IPS-18c (cell line): ENCODE data around the gene KCNK7.
A peak's percentile ranks its signal among the peaks of the same experiment; 100 is the strongest.

ENCODE experiments used
- H3K4me3 ChIP-seq: 2 replicates; pipeline ENCODE4 v1.7.0; 2013; ENCODE audit warnings: low read depth, mild to moderate bottlenecking, low read length, moderate library complexity; ENCODE audit not compliant: insufficient read depth
- H3K9me3 ChIP-seq: one replicate; pipeline ENCODE4 v1.6.1; 2013; ENCODE audit warnings: mild to moderate bottlenecking, low read length, moderate library complexity; ENCODE audit not compliant: control insufficient read depth, insufficient read depth

KCNK7 gene

DNA sequence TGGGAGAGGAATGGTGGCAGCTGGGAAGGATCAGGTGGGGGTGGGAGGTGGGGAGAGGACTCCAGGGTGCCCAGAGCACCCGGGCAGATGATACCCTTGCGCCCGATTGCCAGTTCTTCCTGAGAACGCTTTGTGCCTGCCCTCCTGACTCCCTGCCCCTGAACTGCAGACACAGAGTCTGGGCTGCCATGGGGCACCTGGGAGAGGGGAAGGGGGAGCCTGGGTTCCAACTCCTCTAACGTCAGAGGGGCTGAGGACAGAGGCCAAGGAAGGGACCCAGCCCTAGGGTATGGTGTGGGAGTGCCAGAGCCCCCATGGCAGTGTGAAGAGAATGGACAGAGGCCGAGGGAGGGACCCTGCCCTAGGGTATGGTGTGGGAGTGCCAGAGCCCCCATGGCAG lies 920 bp upstream of the KCNK7 start:
- H3K9me3 ChIP-seq, result peaks cover 2% of the 10 kb centered on the region
- no peak overlapping the region for H3K4me3 ChIP-seq

DNA sequence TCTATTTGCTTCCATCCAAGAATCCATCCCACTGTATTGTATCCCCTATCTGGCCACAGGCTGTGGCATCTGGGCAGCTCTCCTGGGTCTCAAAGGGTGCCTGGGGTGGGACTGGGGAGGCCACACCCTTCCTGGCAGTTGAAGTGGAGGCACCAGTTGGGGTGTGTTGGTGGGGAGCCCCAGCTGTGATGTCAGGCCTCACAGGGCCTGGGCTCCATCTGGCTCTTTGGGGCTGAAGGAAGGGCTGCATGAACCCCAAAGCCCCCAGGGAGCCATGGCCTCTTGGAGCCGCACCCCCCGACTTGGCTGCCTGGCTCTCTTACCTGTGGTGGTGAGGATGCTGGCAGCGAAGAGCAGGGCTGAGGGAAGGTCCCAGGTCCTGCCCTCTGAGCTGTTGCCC lies 469 bp downstream of the KCNK7 start:
- H3K9me3 ChIP-seq, result peaks cover 2% of the 10 kb centered on the region
- H3K4me3 ChIP-seq, result no peak overlapping the region

DNA sequence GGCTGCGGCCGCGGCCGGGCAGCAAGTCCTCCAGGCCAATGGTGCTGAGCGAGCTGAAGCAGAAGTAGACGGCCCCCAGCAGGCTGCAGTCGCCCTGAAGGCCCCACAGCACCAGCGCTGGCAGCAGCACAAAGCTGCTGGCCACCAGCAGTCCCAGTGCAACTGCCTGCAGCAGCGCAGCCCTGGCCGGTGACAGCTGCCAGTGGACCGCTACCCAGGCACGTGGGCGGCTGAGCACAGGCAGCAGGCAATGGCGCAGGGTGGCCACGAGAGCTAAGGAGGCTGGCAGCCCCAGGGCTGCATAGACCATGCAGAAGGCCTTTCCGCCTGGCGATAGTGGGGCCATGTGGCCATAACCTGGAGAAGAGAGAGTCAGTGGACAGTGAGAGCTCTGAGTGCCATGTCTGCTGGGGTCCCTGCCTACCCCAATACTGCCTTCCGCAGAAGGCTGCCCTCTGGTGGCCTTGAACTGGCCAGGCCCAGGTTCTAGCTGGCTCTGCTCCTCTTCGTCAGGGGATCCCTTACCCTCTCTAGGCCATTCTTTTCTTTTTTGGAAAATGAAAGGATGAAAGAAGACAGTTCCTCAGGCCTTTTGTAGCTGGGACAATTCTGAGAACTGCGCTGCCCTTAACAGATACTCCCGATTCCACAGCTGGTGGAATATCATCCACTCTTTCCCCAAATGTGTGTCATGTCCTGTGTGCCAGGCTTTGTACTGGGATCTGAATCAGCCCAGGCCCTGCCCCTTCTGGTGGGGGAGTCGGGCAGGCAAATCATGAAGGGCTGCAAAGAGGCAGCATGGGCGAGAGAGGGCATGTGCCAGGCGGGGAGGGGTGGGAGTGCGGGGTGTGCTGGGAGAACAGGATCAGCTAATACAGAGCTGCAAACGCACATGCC lies 1.8 kb downstream of the KCNK7 start:
- Histone ChIP-seq H3K4me3 (no peak overlapping the region), H3K9me3 (peaks cover 2% of the 10 kb centered on the region)

DNA sequence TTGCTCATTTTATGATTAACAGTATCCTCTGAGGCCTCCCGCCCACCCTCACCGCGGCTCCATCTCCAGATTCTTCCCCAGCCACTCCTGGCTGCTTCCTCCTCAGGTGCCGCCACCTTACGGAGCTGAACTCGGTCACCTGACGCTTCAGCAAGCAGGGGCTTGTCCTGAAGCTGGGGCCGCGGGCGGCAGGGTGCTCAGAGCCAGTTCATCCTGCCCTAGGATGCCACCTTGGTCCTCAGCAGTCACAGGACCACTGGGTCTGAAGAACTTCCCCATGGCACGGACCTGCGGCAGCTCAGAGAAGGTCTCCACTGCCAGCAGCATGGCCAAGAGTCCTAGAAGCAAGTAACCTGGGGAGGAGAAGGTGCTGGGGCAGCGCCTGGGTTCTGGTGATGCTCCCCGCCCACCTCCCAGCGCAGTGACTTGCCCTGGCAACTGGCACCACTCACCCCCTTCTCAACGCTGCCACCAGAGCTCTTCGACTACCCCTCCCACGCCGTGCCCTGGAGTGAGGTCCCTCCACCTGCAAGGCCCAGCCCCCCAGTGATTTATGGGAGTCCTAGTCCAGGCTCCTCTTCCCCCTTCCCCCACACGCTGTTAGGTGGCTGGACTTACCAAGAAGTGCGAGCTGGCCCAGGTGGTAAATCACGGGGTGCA lies 2.6 kb downstream of the KCNK7 start:
- peak overlapping the region; percentile 65 for H3K4me3 ChIP-seq
- H3K9me3 ChIP-seq, result peaks cover 2% of the 10 kb centered on the region

DNA sequence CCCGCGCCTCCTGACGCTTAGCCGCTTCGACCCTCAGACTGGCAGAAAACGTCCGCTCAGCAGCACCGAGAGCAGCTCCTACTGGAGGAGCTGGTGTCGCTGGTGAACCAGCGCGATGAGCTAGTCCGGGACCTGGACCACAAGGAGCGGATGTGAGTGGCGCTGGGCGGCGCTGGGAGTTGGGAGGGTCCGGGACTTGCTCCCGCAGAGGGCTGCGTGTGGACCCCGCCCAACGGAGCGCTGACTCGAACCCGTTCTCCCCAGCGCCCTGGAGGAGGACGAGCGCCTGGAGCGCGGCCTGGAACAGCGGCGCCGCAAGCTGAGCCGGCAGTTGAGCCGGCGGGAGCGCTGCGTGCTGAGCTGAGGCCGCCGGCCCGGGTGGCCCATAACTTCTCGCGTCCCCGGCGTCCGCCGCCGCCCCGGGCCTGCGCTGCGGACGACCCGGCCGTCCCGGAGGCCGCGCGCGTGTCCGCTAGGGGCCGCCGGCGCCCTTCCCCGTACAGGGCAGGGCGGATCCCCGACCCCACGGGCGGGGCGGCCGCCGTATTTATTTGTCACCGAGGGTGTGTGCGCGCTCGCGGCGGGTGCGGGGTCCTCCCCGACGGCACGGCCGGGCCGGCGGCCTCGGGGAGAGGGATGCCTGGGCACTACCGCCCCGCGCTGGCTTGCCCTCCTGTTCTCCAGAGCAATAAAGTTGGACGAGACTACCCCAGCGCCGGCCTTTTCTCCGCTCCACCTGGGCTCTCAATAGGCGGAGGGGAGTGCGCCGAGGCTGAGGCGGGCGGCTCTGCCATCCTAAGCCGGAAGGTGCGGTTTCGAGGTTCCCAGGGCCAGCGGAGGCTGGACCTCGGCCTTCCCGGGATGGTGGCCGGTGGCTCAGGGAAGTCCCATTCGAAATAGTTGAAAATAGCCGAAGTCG lies 3.4 kb downstream of the KCNK7 start:
- peak overlapping the region; percentile 65 for H3K4me3 ChIP-seq

DNA sequence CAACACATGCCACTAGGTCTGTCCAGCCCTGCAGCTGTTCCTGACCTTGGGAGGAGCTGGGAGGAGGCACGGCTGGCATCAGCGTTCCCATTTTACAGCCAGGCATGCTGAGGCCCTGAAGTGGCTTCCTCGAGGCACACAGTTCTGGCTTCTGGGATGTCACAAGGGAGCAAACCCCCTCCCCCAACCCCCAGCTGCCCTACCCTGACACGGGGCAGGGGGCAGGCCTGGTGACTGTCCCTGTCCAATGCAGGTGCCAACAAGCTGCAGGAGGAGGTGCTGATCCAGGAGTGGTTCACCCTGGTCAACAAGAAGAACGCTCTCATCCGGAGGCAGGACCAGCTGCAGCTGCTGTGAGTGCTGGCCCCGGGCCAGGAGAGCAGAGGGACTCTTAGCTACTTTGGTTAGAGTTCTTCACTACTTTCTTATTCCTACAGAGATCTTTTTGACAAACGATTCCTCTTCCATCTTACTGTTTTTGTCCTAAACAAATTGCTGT lies 5.3 kb downstream of the KCNK7 start:
- Histone ChIP-seq H3K9me3 (peaks cover 2% of the 10 kb centered on the region), H3K4me3 (no peak overlapping the region)

More for the DNA sequence above, 3.4 kb downstream of the KCNK7 start:
- H3K9me3 ChIP-seq, result peaks cover 2% of the 10 kb centered on the region

DNA sequence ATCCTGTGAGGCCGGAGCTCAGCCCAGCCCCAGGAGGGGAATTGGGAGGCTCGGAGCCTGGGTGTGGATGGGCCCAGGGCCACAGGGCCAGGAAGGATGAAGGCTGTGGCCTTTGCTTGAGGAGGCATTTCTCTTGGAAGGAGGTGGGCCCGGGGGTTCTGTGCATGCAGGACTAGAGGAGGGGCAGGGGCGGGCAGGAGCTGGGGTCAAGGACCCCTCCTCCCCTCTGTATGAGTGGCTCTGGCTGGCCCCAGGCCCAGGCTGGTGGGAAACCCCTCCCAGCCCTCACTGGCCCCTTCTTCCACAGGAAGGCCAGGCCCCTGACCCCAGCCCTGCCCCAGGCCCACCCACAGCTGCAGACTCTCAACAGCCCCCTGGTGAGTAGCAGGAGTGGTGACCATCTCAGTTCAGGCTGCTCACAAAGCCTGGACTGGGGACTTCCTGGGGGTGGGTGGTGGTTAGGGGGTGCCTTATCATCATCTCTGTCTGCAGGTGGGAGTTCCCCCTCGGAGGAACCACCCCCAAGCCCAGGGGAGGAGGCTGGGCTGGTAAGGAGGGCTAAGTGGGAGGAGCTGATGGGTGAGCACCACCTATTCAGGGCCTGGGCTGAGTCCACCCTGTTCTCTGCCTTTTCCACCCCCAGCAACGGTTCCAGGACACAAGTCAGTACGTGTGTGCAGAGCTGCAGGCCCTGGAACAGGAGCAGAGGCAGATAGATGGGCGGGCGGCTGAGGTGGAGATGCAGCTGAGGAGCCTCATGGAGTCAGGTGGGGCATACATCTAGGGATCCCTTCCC lies 6.0 kb downstream of the KCNK7 start:
- H3K9me3 ChIP-seq, result no peaks in the 10 kb centered on the region
- H3K4me3 ChIP-seq, result no peak overlapping the region

DNA sequence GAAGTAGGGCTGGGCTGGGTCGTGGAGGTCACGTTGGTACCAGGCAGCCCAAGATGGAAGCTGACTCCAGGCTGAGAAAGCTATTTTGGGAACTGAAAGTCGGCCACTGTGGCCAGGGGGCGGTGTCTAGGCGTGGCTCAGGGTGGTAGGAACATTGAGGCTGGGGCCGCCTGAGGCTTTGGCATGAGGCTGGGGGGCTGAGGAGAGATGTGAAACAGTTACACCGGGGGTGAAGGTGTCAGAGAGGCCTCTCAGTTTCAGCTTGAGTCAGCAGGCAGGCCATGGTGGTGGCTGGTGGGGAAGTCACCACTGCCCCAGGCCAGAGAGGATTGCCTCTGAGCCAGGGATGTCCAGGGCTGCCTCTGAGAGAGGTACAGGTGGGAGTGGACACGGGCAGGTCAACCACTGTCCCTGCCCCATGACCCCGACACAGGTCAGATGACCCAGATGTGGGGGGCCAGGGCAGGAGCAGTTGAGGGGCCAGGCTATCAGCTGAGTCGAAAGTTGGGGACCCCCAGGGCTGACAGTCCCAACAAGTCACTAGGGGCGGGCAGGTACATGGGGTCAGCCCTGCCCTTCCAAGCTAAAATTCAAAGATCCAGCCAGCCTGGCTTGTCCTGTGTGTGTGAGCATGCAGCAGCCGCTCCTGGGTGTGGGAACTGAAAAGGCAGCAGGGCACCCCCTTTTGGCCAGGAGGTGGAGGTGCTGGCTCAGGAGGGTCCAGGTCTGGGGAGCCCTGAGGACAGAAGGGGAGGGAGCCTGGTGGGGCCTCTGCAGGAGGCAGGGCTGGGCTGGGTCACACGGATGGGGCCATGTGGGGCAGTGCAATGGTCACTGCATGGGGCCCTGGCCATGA lies 7.2 kb downstream of the KCNK7 start:
- Histone ChIP-seq H3K9me3 (no peaks in the 10 kb centered on the region), H3K4me3 (no peak overlapping the region)

DNA sequence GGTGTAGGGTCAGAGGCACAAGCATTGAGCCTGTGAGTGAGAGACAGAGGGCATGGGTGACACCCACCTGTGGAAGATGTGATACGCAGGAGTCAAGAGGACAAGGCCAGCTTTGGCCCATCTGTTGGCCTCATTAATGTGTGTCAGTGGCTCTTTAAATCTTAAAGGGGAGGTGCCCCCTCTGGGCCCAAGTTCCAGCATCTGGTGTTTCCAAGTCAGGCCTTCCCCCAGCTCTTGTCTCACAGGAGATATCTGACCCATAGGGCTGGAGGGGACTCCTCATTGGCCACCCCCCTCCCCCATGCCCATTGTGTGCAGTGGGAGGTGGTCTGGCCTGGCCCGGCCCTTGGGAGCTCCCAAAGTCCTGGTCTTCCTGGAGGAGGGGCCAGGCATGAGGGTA lies 8.9 kb downstream of the KCNK7 start:
- no peak overlapping the region for H3K4me3 ChIP-seq
- H3K9me3 ChIP-seq, result no peaks in the 10 kb centered on the region

DNA sequence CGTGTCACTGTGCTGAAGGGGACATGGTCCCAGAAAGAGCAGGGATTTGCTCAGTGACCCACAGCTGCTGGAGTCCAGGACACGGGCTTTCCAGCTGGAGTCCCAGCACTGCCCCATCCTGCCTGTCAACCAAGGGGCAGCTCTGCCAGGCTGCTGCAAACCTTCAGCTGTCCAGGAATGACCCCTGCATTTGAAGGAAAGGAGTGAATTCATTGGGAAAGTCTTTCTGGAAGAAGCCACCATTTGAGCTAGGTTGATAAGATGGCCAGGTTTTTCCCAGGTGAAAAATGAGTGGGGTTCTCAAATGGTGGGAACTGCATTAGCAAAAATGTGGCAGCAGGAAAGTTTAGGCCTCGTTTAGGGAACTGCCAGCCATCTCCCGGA lies 9.4 kb downstream of the KCNK7 start:
- no peak overlapping the region for H3K4me3 ChIP-seq
- no peaks in the 10 kb centered on the region for H3K9me3 ChIP-seq

DNA sequence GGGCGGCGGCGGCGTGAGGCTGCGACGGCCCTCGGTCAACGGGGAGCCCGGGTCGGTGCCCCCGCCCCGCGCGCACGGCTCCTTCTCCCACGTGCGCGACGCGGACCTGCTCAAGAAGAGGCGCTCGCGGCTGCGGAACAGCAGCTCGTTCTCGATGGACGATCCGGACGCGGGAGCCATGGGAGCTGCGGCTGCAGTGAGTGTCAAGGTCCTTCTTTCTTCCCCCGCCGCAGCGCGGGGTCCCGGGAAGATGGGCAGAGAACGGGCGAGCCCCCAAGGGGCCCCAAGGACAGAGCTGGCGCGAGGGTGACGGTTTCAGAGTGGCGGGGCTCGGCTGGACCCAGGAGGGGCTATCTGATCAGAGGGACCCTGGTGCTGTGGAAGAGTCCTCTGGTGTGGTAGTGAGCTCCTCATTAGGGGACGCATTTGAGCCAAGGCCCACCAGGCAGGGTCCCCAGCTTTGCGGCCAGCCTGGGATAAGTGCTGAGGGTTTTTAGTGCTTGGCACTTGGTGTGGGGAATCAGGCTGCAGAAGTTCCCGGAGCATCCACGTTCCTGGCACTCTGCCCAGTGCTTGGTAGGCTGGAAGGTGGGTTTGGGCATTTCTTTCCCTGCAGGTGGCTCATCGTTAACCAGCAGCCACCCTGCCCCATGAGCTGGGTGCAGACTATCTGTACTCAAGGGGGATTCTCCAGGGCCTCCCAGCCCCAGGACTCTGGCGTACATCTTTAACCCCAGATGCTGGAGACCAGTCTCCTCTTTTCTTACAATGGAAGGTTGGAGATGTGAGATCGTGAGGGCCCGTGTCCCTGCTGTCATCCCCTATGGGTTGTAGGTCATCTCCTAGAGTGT lies 10.0 kb downstream of the KCNK7 start:
- Histone ChIP-seq H3K4me3 (no peak overlapping the region), H3K9me3 (peaks cover under 1% of the 10 kb centered on the region)

DNA sequence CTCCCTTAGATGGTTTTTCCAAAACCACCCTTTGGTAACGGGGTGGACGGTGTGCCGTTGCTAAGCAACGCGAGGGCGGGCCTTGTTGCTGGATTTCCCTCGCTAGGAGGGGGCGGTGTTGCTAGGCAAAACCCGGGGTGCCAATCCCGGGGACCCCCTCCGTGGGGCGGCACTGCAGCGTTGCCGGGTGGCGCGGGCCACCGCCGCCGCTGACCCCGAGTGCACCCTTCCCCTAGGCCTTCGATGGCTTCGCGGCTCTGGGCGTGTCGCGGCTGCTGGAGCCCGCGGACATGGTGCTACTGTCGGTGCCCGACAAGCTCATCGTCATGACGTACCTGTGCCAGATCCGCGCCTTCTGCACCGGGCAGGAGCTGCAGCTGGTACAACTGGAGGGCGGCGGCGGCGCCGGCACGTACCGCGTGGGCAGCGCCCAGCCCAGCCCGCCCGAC lies 10.9 kb downstream of the KCNK7 start:
- H3K9me3 ChIP-seq, result peaks cover 2% of the 10 kb centered on the region
- H3K4me3 ChIP-seq, result no peak overlapping the region

DNA sequence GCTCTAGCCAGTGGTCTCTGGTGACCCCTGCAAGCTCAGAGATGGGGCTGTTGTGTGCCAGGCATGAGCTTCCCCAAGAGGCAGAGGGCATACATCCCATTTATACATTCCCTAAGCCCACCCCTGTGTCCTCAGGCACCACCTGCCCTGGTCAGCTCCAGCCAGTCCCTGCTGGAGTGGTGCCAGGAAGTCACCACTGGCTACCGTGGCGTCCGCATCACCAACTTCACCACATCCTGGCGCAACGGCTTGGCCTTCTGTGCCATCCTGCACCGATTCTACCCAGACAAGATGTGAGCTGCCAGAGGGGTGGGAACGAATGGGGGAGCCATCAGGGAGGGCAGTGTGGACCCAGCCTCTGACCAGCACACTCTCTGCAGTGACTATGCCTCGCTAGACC lies 11.5 kb downstream of the KCNK7 start:
- H3K4me3 ChIP-seq, result peak overlapping the region; percentile 24
- H3K9me3 ChIP-seq, result peaks cover 2% of the 10 kb centered on the region

DNA sequence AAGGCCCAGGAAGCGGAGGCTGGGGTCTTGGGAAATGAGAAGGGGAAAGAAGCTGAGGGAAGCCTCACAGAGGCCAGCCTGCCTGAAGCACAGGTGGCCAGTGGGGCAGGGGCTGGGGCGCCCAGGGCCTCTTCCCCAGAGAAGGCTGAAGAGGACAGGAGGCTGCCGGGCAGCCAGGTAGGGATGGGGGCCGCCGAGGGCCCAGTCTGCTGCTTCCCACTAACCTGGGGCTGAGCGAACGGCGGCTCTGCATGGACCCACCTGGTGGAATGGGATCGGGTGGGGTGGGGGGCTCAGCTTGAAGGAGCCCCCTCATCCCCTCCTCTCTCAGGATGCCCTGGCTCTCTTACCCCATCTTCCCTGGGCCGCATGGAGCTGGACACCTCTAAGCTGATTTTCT lies 12.0 kb downstream of the KCNK7 start:
- Histone ChIP-seq H3K4me3 (no peak overlapping the region), H3K9me3 (peaks cover 2% of the 10 kb centered on the region)

DNA sequence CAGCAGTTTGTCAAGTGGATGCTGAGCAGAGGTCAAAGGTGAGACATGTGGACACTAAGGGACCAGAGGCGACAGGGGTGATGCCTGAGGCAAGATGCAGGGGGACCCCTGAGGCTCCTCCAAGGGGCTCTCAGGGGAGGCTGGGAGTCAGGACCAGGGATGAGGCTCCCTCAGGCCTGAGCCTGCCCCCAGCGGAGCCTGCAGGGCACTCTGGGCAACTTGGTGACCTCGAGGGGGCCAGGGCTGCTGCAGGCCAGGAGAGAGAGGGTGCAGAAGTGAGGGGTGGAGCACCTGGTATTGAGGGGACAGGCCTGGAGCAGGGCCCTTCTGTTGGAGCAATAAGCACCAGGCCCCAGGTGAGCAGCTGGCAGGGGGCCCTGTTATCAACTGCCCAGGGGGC lies 13.7 kb downstream of the KCNK7 start:
- H3K4me3 ChIP-seq, result no peak overlapping the region
- peaks cover 2% of the 10 kb centered on the region for H3K9me3 ChIP-seq
